ENCODE results near the gene WIPF2. TPM values are rescaled to one million over a fixed set of nuclear protein-coding genes. Genes with fewer than 3 reads are reported as not detected.
A peak's percentile ranks its signal among the peaks of the same experiment; 100 is the strongest.

Gene WIPF2
- total RNA-seq, 1 donor from 2014 or later: 13.9 TPM

GRCh38 chr17:40306395-40306794 lies 87.3 kb downstream of the WIPF2 start:
- Histone ChIP-seq H3K36me3 (ENCODE audit: control insufficient read depth, insufficient read depth, low read length) (no peaks in the 10 kb centered on the region), H3K4me3 (ENCODE audit: low read depth, low read length) (no peak overlapping the region), H3K27me3 (ENCODE audit: control insufficient read depth, insufficient read depth, low read length) (no peaks in the 10 kb centered on the region)
- TF ChIP-seq, protein P1, sequence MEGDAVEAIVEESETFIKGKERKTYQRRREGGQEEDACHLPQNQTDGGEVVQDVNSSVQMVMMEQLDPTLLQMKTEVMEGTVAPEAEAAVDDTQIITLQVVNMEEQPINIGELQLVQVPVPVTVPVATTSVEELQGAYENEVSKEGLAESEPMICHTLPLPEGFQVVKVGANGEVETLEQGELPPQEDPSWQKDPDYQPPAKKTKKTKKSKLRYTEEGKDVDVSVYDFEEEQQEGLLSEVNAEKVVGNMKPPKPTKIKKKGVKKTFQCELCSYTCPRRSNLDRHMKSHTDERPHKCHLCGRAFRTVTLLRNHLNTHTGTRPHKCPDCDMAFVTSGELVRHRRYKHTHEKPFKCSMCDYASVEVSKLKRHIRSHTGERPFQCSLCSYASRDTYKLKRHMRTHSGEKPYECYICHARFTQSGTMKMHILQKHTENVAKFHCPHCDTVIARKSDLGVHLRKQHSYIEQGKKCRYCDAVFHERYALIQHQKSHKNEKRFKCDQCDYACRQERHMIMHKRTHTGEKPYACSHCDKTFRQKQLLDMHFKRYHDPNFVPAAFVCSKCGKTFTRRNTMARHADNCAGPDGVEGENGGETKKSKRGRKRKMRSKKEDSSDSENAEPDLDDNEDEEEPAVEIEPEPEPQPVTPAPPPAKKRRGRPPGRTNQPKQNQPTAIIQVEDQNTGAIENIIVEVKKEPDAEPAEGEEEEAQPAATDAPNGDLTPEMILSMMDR (IDR thresholded peaks at IDR 0.05; ENCODE audit: insufficient read depth, low read length, poor library complexity, severe bottlenecking): no peak
- DNase-seq (ENCODE audit: low read depth): no peak

GRCh38 chr17:40307001-40307730 lies 88.1 kb downstream of the WIPF2 start:
- no peak for DNase-seq (ENCODE audit: low read depth)
- TF ChIP-seq, protein P1 (IDR thresholded peaks at IDR 0.05; ENCODE audit: insufficient read depth, low read length, poor library complexity, severe bottlenecking): no peak
- no peaks in the 10 kb centered on the region for H3K36me3 ChIP-seq (ENCODE audit: control insufficient read depth, insufficient read depth, low read length)
- no peaks in the 10 kb centered on the region for H3K27me3 ChIP-seq (ENCODE audit: control insufficient read depth, insufficient read depth, low read length)
- no peak overlapping the region for H3K4me3 ChIP-seq (ENCODE audit: low read depth, low read length)

- no peak for DNase-seq (ENCODE audit: low read depth)
- H3K27me3 ChIP-seq (ENCODE audit: control insufficient read depth, insufficient read depth, low read length): no peaks in the 10 kb centered on the region
- TF ChIP-seq, protein P1 (IDR thresholded peaks at IDR 0.05; ENCODE audit: insufficient read depth, low read length, poor library complexity, severe bottlenecking): no peak
- H3K36me3 ChIP-seq (ENCODE audit: control insufficient read depth, insufficient read depth, low read length): no peaks in the 10 kb centered on the region
- no peak overlapping the region for H3K4me3 ChIP-seq (ENCODE audit: low read depth, low read length)
Measured at GRCh38 chr17:40307740-40308239, 88.7 kb downstream of the WIPF2 start.

DNA sequence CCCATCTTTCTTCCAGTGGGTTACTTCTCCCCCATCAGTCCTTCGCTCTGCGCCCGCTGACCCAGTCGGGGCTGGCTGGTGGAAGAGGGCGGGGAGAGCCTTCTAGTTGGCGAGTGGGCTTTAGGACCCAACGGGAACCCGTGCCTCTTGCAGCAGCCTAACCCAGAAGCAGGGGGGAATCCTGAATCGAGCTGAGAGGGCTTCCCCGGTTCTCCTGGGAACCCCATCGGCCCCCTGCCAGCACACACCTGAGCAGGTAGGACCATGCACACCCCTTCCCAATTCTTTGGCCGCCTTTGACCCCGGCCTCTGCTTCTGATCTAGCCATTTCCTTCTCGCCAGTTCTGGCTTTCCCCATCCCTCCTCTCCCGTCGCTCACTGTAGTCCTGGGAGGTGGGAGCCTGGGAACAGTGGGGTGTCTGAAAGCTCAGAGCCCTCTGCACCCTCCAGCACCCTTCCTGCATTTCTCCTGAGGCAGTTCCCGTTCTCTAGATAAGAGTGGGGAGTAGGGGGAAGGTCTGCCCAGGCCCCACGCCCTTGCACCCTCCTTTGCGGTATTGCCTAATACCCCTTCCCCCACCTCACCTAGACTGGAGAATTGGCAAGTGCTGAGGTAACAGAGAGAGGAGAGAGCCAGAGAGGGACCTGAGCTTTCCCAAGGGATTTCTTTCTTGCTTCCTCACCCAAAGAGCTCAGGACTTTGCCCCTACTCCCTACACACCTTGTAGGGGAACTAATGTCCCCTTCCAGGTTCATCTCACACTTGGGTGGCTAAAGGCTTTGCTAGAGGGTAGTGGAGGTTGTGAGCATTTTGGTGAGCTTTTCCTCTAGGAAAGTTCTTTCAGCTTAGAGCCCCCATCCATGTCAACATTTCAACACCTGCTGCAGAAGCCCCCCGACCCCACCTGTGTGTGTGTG lies 90.2 kb downstream of the WIPF2 start, which contains the start of gene RARA:
TSS of gene RARA (plus strand) at position 150 of the 918 bp plus-strand sequence. CDS start 22,039 bp downstream, outside the sequence.
- DNase-seq (ENCODE audit: low read depth): no peak
- H3K36me3 ChIP-seq (ENCODE audit: control insufficient read depth, insufficient read depth, low read length): no peaks in the 10 kb centered on the region
- TF ChIP-seq, protein P1 (IDR thresholded peaks at IDR 0.05; ENCODE audit: insufficient read depth, low read length, poor library complexity, severe bottlenecking): no peak
- peak within 1 kb of the TSS; percentile 58 for H3K4me3 ChIP-seq (ENCODE audit: low read depth, low read length)
- H3K27me3 ChIP-seq (ENCODE audit: control insufficient read depth, insufficient read depth, low read length): no peaks in the 10 kb centered on the region

DNA sequence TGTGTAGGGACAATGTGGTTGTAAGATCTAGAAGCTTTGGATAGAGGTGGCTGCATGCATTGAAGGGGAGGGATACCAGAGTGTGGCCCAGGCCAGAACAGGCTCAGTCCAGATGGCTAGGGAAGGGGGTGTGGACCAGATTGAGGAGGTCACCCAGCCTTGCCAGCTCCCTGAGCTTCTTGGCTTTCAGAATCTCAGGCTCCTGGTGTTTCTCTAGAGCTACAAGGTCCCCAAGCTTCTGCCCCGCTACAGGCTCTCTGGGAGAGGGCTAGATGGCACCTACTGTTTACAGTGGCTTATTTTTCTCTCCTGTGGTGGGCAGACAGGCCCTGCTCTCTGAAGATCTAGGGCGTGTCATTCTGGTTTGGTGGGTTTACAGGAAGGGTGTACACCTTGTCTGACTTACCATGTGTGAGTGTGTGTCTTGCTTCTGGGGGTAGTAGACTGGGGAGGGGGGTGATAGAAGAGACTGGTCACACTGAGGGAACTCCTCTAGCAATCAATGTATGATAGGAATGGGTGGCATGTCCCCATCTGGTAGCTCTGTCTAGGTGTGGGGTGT lies 90.9 kb downstream of the WIPF2 start:
- H3K36me3 ChIP-seq (ENCODE audit: control insufficient read depth, insufficient read depth, low read length): no peaks in the 10 kb centered on the region
- no peak overlapping the region for H3K4me3 ChIP-seq (ENCODE audit: low read depth, low read length)
- no peaks in the 10 kb centered on the region for H3K27me3 ChIP-seq (ENCODE audit: control insufficient read depth, insufficient read depth, low read length)
- no peak for DNase-seq (ENCODE audit: low read depth)
- TF ChIP-seq, protein P1 (IDR thresholded peaks at IDR 0.05; ENCODE audit: insufficient read depth, low read length, poor library complexity, severe bottlenecking): no peak

Data from kidney epithelial cell (primary cell).